ENCODE data around the gene TMEM127.
"Not testable (repeated sequence)": the region's sequence is repeated elsewhere in the genome, so short reads cannot be mapped to it uniquely, and the experiment has no call there.

Gene TMEM127, protein sequence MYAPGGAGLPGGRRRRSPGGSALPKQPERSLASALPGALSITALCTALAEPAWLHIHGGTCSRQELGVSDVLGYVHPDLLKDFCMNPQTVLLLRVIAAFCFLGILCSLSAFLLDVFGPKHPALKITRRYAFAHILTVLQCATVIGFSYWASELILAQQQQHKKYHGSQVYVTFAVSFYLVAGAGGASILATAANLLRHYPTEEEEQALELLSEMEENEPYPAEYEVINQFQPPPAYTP

DNA sequence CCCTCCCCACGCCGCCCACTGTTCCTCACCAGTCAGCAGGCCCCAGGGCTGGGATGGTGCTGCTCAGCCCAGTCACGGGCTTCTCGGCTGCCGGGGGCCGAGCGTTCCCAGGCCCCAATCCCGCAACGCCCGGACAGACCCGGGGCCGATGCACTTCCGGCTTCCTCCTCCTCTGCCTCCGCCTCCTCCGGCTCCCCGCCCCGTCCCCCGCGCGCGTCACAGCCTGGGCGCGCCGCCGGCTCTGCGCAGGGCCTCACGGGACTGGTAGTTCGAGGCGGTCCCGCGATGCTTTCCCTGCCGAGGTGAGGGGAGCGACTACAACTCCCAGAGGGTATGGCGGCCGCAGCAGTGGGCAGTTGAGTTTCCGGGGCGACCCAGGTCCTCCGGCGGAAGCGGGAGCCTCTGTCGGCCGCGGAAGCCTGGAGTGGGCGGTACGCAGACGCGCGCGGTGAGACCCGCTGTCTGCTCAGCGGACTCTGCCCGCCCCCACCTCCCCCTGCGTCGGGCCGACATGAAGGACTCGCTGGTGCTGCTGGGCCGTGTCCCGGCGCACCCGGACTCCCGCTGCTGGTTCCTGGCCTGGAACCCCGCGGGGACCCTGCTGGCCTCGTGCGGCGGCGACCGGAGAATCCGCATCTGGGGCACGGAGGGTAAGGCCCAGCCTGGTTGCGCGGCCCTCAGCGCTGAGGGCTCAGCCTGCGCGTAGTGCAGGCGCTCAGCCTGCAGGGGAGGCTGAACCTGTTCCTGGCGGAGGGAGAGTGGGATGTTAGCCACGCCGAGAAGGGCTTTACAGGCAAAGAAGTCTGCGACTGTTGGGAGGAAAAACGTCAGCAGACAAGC, at the start of gene TMEM127, which contains the start of gene CIAO1:
TSS of gene TMEM127 (minus strand) at position 158 of the 840 bp plus-strand sequence. CDS start 616 bp downstream, outside the sequence.
TSS of gene CIAO1 (plus strand) at position 386 of the 840 bp plus-strand sequence. CDS start at position 512, 126 bp downstream.
- TF ChIP-seq ZNF274 (IDR thresholded peaks at IDR 0.05; ENCODE audit: low read depth, low read length), result no peak

DNA sequence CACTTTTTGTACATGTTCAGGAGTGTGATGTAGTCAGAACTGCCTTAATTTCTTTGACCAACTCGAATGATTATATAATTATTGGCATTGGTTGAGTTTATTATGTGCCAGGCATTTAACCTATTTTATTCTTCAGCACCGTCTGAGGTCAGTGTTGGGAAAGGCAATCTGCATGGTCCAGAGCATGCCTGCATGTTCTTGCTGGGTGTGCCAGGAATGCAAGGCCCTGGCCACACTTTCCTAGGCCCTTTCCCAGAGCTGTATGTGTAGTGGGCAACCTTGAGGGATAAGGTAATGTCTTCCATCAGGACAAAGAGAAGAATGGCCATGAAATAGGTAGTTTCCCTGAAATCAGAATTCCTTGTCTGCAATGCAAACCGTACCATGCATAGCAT, 49.2 kb upstream of the TMEM127 start:
- H3K4me3 ChIP-seq (ENCODE audit: low read length), result no peak overlapping the region
- no peak for TF ChIP-seq ZNF274 (IDR thresholded peaks at IDR 0.05; ENCODE audit: low read depth, low read length)

More for the DNA sequence above, at the start of gene TMEM127, which contains the start of gene CIAO1:
- H3K4me3 ChIP-seq (ENCODE audit: low read length), result peak within 1 kb of the TSS; percentile 90

DNA sequence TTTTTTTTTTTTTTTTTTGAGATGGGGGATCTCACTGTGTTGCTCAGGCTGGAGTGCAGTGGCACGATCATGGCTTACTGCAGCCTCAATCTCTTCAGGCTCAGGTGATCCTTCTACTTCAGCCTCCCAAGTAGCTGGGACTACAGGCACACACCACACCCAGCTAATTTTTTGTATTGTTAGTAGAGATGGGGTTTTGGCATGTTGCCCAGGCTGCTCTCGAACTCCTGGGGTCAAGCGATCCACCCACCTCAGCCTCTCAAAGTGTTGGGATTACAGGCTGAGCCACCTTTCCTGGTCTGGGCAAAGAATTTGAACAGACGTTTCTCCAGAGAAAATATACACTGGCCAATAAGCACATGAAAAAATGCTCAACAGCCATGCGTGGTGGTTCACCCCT, 42.5 kb upstream of the TMEM127 start:
- no peak for TF ChIP-seq ZNF274 (IDR thresholded peaks at IDR 0.05; ENCODE audit: low read depth, low read length)
- no peak overlapping the region for H3K4me3 ChIP-seq (ENCODE audit: low read length)

DNA sequence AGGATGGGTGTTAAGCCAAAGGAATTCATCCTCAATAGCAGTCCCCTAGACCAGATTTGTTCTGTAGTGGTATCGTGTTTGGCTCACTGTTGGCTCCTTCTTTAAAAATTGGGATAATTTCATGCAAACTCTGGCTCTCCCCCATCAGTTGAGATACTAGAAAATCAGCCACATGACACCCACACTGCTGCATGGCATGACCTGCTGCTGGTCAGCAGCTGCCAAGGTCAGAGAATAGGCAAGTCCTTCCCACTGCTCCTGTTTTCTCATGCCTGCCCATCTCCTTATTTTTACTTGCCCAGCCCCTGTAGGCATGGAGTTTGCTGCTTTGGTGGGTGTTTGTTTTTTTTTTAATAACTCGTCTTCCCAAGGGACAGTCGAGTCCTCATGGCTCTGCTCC, 40.6 kb upstream of the TMEM127 start:
- H3K4me3 ChIP-seq (ENCODE audit: low read length), result peak overlapping the region; percentile 79
- no peak for TF ChIP-seq ZNF274 (IDR thresholded peaks at IDR 0.05; ENCODE audit: low read depth, low read length)

DNA sequence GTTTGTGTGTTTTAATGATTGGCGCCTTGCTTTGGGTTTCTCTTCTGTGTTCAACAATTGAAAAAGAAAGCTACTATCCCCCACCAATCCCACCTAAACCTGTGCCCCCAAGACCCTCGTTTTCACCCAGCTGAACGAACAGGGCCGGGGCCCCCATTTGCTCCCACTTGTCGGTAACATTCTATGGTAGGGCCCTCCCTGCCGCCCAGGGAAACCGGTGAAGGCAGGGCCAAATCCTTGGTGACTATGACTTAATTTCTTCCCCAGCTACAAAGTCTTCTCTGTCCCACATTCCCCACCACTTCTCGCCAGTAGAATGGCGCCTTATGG, 40.1 kb upstream of the TMEM127 start:
- peak overlapping the region; percentile 79 for H3K4me3 ChIP-seq (ENCODE audit: low read length)
- TF ChIP-seq ZNF274 (IDR thresholded peaks at IDR 0.05; ENCODE audit: low read depth, low read length), result no peak

GRCh38 chr2:96305091-96305978, 39.5 kb upstream of the TMEM127 start, which contains the start of gene SNRNP200:
TSS of gene SNRNP200 (minus strand) at chr2:96305546. CDS start at chr2:96305437, 109 bp downstream.
- peak within 1 kb of the TSS; percentile 79 for H3K4me3 ChIP-seq (ENCODE audit: low read length)
- no peak for TF ChIP-seq ZNF274 (IDR thresholded peaks at IDR 0.05; ENCODE audit: low read depth, low read length)

DNA sequence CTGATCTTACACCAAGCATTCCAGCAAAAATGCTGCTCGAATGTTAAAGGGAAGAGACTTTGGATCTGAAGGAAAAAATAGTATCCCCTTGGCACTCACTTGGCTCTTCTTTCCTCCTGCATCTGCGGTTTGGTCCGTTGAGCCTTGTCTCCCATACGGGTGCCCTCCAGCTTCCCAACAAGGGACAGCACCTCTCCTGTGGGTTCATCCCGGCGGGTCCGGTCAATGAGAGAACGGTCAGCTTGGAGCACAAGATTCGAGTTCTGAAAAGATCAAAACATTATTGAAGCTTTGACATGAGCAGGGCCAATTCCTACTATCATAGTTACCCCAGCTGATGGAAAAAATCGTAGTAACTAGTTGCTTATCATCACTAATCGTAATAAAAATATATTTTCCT, 38.8 kb upstream of the TMEM127 start:
- H3K4me3 ChIP-seq (ENCODE audit: low read length), result peak overlapping the region; percentile 79
- TF ChIP-seq ZNF274 (IDR thresholded peaks at IDR 0.05; ENCODE audit: low read depth, low read length), result no peak

- no peak for TF ChIP-seq ZNF274 (IDR thresholded peaks at IDR 0.05; ENCODE audit: low read depth, low read length)
Observed at GRCh38 chr2:96301865-96302264, 36.1 kb upstream of the TMEM127 start.

DNA sequence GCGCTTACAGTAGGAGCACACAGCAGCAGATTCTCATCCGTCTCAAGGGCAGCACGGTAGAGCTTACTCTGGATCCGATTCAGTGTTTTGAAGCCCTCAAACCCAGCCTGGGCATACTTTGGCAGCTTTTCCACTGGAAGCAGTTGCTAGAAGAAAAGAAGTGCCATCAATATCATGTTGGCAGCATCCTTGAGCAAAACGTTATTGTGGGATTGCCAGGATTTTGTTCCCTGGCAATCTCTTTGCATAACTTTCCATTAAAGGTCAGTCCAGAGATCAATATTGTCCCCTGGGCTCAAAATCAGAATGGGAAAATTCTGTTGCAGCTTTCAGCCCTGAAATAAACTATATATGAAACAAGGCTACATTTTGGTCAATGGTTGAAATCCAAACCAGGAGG, 31.1 kb upstream of the TMEM127 start:
- H3K4me3 ChIP-seq (ENCODE audit: low read length), result no peak overlapping the region
- no peak for TF ChIP-seq ZNF274 (IDR thresholded peaks at IDR 0.05; ENCODE audit: low read depth, low read length)

More at GRCh38 chr2:96301865-96302264, 36.1 kb upstream of the TMEM127 start:
- H3K4me3 ChIP-seq (ENCODE audit: low read length), result no peak overlapping the region

- H3K4me3 ChIP-seq (ENCODE audit: low read length), result not testable (repeated sequence)
Observed at GRCh38 chr2:96294271-96294670, 28.5 kb upstream of the TMEM127 start.

DNA sequence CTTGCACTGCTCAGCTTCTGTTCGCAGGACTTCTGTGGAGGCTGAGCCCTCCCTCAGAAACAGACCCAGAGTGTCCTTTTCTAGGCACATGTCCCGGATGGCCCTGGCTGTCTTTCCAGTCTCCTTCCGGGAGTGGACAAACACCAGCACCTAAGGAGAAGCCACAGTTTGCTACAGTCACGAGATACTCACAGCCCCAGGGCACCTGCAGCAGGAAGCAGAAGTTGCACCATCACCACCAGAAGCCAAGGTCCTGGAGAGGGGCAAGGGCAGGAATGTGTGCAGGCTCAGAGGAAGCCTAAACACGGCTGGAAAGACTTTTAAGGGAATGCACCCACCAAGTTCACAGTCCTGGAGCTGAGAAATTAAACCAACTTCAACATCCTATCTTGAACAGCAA, 26.0 kb upstream of the TMEM127 start:
- H3K4me3 ChIP-seq (ENCODE audit: low read length), result no peak overlapping the region
- no peak for TF ChIP-seq ZNF274 (IDR thresholded peaks at IDR 0.05; ENCODE audit: low read depth, low read length)

- no peak for TF ChIP-seq ZNF274 (IDR thresholded peaks at IDR 0.05; ENCODE audit: low read depth, low read length)
- no peak overlapping the region for H3K4me3 ChIP-seq (ENCODE audit: low read length)
Observed at GRCh38 chr2:96287273-96287856, 21.6 kb upstream of the TMEM127 start.

GRCh38 chr2:96276787-96277499, 11.1 kb upstream of the TMEM127 start:
- no peak for TF ChIP-seq ZNF274 (IDR thresholded peaks at IDR 0.05; ENCODE audit: low read depth, low read length)
- no peak overlapping the region for H3K4me3 ChIP-seq (ENCODE audit: low read length)

All from GM08714 (cell line).